Lower leg skin (tissue), 3 donors: ENCODE measurements around the gene FAM117B.
"Not testable (repeated sequence)": the region's sequence is repeated elsewhere in the genome, so short reads cannot be mapped to it uniquely, and the experiment has no call there.

ENCODE experiments used
- CTCF ChIP-seq, 3 donors: fragments of 450-650 bp; IDR thresholded peaks; one replicate each; pipeline ENCODE4 v1.5.1; 2016; ENCODE audit warnings: antibody characterized with exemption in 3 of 3, mild to moderate bottlenecking in 3 of 3, moderate library complexity in 2 of 3
- POLR2A ChIP-seq, 2 donors: fragments of 450-650 bp; IDR thresholded peaks; one replicate each; pipeline ENCODE4 v1.6.1; 2016 to 2017; ENCODE audit warnings: antibody characterized with exemption in 2 of 2, mild to moderate bottlenecking in 1 of 2, moderate library complexity in 1 of 2

- not testable (repeated sequence) for TF ChIP-seq CTCF, POLR2A (IDR thresholded peaks at IDR 0.05)
Measured at GRCh38 chr2:202714971-202715935, 80.5 kb downstream of the FAM117B start.
